ENCODE data around the gene MPZL1.
"Not testable (repeated sequence)": the region's sequence is repeated elsewhere in the genome, so short reads cannot be mapped to it uniquely, and the experiment has no call there.

Gene MPZL1

GRCh38 chr1:167782946-167783345, 61.2 kb downstream of the MPZL1 start:
- DNase-seq, result no peak

- no peak for DNase-seq
Measured at GRCh38 chr1:167784876-167785550, 63.2 kb downstream of the MPZL1 start.

GRCh38 chr1:167786502-167786901, 64.7 kb downstream of the MPZL1 start:
- no peak for DNase-seq

- no peak for DNase-seq
Measured at GRCh38 chr1:167789501-167789900, 67.7 kb downstream of the MPZL1 start.

GRCh38 chr1:167790117-167790516, 68.3 kb downstream of the MPZL1 start:
- no peak for DNase-seq

- no peak for DNase-seq
Measured at GRCh38 chr1:167791281-167792187, 69.8 kb downstream of the MPZL1 start.

- DNase-seq, result no peak
Measured at GRCh38 chr1:167792188-167792565, 70.4 kb downstream of the MPZL1 start.

GRCh38 chr1:167794043-167794442, 72.3 kb downstream of the MPZL1 start:
- DNase-seq, result no peak

- DNase-seq, result no peak
Measured at GRCh38 chr1:167795810-167796740, 74.3 kb downstream of the MPZL1 start.

GRCh38 chr1:167797015-167797414, 75.2 kb downstream of the MPZL1 start:
- DNase-seq, result no peak

- no peak for DNase-seq
Measured at GRCh38 chr1:167798952-167799351, 77.2 kb downstream of the MPZL1 start.

- DNase-seq, result no peak
Measured at GRCh38 chr1:167799747-167800146, 78.0 kb downstream of the MPZL1 start.

GRCh38 chr1:167800251-167800650, 78.5 kb downstream of the MPZL1 start:
- DNase-seq, result no peak

GRCh38 chr1:167802235-167802634, 80.5 kb downstream of the MPZL1 start:
- no peak for DNase-seq

- DNase-seq, result peak; percentile 83
Measured at GRCh38 chr1:167803358-167804207, 81.8 kb downstream of the MPZL1 start.

GRCh38 chr1:167805041-167805556, 83.3 kb downstream of the MPZL1 start:
- no peak for DNase-seq

GRCh38 chr1:167806235-167806634, 84.5 kb downstream of the MPZL1 start:
- DNase-seq, result not testable (repeated sequence)

- not testable (repeated sequence) for DNase-seq
Measured at GRCh38 chr1:167806676-167807075, 84.9 kb downstream of the MPZL1 start.

- no peak for DNase-seq
Measured at GRCh38 chr1:167808104-167808503, 86.3 kb downstream of the MPZL1 start.

GRCh38 chr1:167808690-167809089, 86.9 kb downstream of the MPZL1 start:
- DNase-seq, result no peak

- no peak for DNase-seq
Measured at GRCh38 chr1:167812972-167813371, 91.2 kb downstream of the MPZL1 start.

- DNase-seq, result no peak
Measured at GRCh38 chr1:167815650-167816049, 93.9 kb downstream of the MPZL1 start.
